ENCODE results near the gene YY1. TPM values are rescaled to one million over a fixed set of nuclear protein-coding genes. Genes with fewer than 3 reads are reported as not detected.
A peak's percentile ranks its signal among the peaks of the same experiment; 100 is the strongest.
"Not testable (repeated sequence)": the region's sequence is repeated elsewhere in the genome, so short reads cannot be mapped to it uniquely, and the experiment has no call there.

YY1 gene
- total RNA-seq, 2 donors from 2014 or later = 57.4 to 70.1 TPM

DNA sequence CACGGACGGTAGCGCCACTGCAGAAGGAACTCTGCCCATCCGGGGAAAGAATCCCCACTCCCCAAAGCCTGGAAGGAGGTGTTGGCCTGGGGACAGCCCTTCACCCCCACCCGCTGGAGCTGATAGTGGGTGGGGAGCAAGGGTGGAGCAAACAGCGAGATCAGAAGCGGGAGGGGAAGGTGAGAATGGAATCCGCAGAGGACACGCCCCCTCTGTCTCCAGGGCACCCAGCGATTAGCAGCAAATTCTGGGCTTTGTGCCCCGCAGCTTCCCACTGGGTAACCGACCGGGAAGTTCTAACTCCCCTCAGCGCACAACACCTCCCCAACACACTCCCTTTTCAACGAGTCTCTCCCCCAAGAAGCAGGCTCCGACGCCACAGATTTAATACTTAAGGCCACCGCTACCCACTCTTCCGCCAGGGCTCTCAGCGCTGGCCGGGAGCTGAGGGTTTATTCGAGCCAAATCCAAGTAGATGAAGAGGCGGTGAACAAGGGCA is 65.9 kb downstream of the YY1 start:
- DNase-seq (peak; percentile 71 to 82), ATAC-seq (peak; percentile 42)
- intact Hi-C loops (cut with DNase I, micrococcal nuclease) = loop anchor here in 1 of 2 donors (5.0 kb wide), 1 partner anchor 72 kb away; the partner anchor contains the start of gene WDR25

DNA sequence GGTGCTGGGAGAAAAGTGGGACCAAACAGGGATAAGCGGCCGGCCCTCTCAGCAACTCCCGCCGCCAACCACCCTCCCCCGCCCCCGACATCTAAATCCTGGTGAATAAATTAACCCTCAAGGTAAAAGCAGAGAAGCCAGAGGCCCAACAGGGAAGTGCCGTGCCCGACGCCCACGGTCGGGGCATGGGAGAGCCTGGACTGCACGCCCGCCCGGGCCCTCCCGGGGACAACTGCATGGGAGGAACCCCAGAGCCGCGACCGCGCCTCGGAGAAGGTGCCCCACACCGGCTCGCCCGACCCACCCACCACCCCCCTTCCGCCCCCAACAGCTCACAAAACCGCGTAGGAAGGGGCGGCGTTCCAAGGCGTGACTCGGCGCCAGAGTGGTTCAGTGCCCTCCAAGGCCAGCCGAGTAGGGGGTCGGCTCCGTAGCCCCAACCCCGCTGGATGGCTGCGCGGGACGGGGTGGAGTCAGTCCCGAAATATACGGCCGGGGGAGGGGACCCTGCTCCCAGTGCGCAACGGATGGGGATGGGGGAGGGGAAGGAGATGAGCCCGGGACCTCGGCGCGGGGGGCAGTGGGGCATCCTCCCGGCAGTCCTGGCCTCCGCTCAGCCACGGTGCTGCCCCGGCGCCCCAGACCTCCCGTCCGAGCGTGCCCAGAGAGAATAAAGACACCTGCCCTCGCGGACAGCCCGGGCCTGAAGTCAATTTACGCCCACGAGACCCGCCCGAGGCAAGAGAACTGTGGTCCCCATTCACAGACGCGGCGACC is 66.6 kb downstream of the YY1 start:
- DNase-seq = peak in 1 of 2 donors; percentile 53
- ATAC-seq = peak; percentile 26
- intact Hi-C loops (cut with DNase I, micrococcal nuclease) = loop anchor here in 1 of 2 donors (5.0 kb wide), 1 partner anchor 72 kb away; the partner anchor contains the start of gene WDR25

GRCh38 chr14:100306101-100306997 is 67.4 kb downstream of the YY1 start, which contains the start of gene SLC25A29:
SLC25A29 (minus strand) TSS chr14:100306444; CDS start chr14:100306232, 212 bp downstream.
- ATAC-seq (peak; percentile 86), DNase-seq (peak; percentile 81 to 90)
- intact Hi-C loops (cut with DNase I, micrococcal nuclease) = loop anchor here in 1 of 2 donors (5.0 kb wide), 1 partner anchor 71 kb away; the partner anchor contains the start of gene WDR25

DNA sequence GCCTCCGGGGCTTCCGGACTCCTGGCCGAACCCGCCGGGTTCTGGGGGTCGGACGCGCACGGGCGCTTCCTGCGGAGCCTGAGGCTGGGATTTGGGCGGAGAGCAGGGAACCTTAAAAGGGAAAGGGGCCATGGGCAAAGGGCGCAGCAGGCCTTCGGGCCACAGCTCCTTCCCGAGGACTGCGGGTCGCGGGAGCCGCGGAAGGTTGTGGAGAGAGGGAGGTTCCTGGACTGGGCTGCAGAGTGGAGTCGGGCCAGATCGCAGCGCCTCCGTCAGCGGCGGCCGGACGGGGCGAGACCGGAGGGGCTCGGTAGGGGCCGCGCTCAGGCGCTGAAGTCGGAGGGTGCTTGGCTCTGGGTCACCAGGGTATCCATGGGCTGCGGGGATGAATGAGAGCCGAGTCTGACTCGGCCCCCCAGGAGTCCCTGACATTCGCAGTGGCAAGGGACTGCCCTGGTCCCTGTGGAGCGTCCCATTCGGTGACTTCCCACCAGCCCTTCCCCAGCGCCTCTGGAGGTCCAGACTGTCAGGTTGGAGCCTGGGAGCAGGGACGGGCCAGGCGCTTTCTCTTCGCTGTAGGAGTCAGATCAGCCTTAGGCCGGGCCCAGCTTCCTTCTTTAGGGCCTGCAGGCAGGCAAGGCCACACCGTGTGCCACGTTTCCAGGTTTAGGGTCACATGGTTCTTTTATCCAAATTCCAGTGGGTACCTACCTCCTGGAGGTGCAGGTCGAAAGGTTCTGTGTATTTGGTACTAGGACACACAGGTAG is 68.2 kb downstream of the YY1 start:
- DNase-seq (peak in 1 of 2 donors; percentile 53), ATAC-seq (peak; percentile 38)
- intact Hi-C loops (cut with DNase I, micrococcal nuclease) = loop anchor here in 1 of 2 donors (5.0 kb wide), 1 partner anchor 70 kb away; the partner anchor contains the start of gene WDR25

DNA sequence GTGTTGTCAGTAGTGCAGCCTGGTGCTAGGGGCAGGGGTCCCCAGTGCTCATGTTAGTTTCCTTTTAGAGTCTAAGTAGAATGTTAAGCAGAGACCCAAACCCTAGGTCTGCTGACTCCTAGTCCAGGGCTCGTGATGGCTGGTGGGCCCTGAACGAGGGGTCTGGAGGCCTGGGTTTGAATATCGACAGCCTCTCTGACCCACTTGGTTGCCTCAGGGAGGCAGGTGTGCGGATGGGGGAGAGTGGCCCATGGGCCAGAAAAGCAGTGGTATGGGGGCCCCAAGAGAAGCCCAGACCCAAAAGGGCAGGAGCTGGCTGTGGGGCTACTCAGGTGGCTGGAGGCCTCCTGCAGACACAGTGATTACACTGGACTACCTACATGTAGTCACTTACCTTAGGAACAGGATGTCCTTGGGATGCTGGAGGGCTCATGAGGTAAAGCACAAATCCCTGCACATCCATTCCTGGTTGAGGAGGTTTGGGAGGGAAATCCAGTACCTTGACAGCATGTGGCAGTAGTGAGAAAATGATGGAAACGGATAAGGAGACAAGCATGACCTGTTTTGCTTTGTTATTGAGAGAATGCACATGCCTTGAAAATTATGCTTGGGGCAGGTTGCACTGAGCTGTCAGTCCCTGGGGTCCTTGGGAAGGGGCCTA is 69.0 kb downstream of the YY1 start:
- intact Hi-C loops (cut with DNase I, micrococcal nuclease) = loop anchor here in 1 of 2 donors (5.0 kb wide), 1 partner anchor 69 kb away; the partner anchor contains the start of gene WDR25
- DNase-seq (no peak), ATAC-seq (no peak)

DNA sequence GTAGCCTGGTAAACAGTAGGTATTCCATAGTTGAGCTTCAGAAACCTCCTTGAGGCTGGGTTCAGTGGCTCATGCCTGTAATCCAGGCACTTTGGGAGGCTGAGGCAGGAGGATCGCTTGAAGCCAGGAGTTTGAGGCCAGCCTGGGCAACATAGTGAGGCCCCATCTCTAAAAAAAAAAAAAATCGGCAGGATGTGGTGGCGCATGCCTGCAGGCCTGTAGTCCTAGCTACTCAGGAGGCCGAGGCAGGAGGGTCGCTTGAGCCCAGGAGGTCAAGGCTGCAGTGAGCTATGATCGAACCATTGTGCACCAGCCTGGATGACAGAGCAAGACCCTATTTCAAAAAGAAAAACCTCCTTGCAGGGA is 69.5 kb downstream of the YY1 start:
- intact Hi-C loops (cut with DNase I, micrococcal nuclease) = loop anchor here in 1 of 2 donors (5.0 kb wide), 1 partner anchor 69 kb away; the partner anchor contains the start of gene WDR25
- ATAC-seq, DNase-seq: not testable (repeated sequence)

DNA sequence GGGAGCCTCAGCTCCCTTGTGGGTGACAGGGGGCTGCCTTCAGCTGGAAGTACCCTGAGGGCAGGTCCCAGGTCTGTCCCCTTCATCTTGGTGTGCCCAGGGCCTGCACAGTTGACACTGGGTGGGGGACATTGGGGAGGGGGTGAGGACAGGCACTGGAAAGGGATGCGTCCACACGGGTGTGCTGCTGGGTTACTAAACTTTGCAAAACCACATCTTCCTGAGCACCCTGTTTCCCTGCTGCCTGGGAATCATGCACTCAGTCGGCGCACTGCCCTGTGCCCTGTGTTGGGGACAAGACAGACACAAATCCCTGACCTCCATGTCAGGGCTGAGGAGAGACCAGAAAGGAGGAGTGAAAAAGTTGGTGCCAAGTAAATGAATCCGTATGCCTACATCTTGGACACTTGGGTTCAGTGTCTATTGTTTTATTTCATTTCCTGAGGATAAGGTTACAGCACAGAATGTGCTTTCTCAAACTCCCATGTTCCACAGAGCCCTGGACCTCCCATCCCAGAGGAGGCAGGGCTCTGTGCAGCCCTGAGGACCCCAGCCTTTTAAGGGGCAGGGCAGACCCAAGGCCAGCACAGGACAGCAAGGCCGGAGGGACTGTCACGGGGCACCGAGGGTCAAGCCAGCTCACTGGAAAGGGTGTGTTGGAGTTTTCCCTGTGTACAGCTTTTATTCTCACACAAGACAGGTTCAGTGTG is 70.2 kb downstream of the YY1 start:
- intact Hi-C loops (cut with DNase I, micrococcal nuclease) = loop anchor here in 1 of 2 donors (5.0 kb wide), 1 partner anchor 68 kb away; the partner anchor contains the start of gene WDR25
- no peak for DNase-seq
- ATAC-seq = no peak

DNA sequence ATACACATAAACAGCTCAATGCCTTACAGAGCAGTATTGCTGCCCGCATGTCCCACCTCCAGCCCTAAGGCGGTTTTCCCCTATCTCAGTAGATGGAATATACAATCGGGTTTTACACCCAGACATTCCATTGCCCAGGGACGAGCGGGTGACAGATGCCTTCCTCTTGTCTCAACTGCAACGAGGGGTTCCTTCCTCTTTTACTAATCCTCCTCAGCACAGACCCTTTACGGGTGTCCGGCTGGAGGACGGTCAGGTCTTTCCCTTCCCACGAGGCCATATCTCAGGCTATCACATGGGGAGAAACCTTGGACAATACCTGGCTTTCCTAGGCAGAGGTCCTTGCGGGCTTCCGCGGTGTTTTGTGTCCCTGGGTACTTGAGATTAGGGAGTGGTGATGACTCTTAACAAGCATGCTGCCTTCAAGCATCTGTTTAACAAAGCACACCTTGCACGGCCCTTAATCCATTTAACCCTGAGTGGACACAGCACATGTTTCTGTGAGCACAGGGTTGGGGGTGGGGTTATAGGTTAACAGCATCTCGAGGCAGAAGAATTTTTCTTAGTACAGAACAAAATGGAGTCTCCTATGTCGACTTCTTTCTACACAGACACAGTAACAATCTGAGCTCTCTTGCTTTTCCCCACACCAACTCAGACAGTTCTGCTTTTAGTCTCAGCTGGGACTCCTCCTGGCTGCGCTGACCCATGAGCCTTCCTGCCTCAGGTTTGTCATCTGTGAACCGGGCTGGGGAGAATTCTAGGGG is 73.3 kb downstream of the YY1 start:
- DNase-seq; ATAC-seq; intact Hi-C loops (cut with DNase I, micrococcal nuclease): not testable (repeated sequence)

- no peak for ATAC-seq
- no peak for DNase-seq
These were observed 74.0 kb downstream of the YY1 start for GRCh38 chr14:100312877-100313400.

GRCh38 chr14:100313464-100314230 is 74.7 kb downstream of the YY1 start:
- DNase-seq (no peak), ATAC-seq (peak; percentile 15)
- intact Hi-C loops (cut with DNase I, micrococcal nuclease) = no loop called here

More at GRCh38 chr14:100312877-100313400, 74.0 kb downstream of the YY1 start:
- intact Hi-C loops (cut with DNase I, micrococcal nuclease) = no loop called here

DNA sequence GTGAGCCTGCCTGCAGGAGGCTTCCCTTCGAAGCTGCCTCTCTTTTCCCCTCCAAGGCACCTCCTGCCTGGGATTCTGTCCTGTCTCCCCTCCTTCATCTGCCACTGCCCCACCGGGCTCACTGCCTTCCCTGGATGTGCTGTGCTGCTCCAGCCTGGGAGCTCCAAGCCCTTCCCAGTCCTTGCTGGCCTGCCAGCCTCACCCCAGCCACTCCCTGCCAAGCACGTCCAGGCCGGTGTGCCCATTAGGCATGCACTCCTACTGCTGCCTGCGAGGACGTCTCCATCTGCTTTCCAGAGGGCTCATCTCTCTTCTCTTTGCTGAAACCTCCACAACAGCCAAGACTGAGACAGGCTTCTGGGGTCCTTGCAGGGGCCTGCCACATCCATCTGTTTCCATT is 75.8 kb downstream of the YY1 start:
- intact Hi-C loops (cut with DNase I, micrococcal nuclease) = no loop called here
- ATAC-seq (peak; percentile 66), DNase-seq (no peak)

DNA sequence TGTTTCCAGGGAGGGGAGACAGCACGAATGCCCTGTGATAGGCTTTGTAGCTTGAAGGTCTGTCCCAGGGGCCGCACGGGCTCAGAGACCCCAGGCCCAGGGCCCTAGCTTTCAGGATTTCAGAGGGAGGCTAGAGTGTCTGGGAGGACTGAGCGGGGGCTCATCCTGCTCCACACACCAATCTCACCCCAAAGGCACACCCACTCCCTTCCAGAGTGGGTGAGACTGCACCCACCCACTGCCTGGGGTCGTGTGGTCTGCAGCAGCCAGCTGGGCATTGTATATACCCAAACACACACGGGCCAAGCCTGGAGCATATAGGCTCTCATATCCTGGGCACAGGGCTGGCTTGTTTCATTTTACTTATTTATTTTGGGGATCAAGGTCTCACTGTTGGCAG is 78.4 kb downstream of the YY1 start:
- no peak for DNase-seq
- no peak for ATAC-seq
- intact Hi-C loops (cut with DNase I, micrococcal nuclease) = no loop called here

DNA sequence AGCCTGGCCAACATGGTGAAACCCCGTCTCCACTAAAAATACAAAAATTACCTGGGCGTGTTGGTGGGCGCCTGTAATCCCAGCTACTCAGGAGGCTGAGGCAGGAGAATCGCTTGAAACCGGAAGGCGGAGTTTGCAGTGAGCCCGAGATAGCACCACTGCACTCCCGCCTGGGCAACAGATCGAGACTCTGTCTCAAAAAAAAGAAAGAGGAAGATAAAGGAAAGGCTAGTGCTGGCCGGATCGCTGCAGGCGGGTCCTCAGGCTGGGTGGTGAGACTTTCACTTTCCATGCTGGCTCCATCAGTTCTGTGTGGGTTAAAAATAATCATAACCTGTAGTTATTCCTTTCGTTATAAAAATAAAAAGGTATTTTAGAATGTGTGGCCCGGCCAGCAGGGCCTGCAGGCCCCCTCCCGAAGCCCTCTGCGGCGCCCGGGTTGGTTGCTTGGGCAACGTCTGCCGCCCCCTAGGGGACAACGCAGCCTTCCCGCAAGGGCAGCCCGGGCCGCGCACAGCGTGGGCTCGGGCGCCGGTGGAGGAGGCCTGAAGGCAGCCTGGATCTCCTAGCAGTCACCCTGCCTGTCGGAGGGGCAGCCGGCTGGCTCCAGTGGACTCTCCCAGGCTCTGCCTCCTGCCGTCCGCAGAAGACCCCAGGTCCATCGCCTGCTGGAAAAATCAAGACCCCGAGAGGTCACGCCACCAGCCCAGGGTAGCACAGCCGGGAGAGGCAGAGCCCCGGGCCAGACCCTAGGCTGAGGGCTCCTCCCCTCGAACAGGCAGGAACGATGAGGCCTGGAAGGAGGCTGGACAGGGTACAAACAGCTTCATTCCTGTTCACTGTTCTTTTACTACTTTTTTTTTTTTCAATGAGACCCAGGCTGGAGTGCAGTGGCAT is 79.2 kb downstream of the YY1 start:
- ATAC-seq = peak; percentile 83
- intact Hi-C loops (cut with DNase I, micrococcal nuclease) = no loop called here
- DNase-seq = peak; percentile 51 to 82

DNA sequence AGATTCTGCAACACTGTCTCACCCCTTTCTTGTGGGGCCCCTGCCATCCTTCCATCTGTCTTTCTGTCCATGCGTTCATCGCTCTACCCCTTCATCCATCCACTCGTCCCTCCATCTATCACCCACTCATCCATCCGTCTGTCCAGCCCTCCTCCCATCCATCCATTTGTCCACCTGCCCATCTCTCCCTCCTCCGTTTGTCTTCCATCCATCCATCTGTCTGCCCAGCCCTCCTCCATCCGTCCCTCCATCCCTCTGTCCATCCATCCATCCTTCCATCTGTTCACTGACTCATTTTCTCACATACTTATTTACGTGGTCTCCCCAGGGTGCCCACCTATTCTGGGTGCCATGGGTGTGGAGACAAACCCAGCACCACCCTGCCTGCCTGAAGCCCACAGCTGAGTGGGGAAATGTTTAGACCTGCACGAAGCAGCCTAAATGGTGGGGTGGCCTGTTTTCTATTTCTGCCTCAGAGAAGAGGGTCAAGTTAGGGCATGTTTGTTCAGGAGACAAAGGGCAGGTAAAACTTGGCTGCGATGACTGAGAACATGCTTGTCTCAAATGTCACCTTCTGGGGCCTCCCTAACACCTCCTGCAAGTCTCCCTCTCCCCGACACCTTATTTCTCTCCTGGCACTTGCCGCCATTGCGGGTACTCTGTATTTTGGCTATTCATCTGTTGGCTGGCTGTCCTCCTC is 81.4 kb downstream of the YY1 start:
- no peak for ATAC-seq
- intact Hi-C loops (cut with DNase I, micrococcal nuclease) = no loop called here
- no peak for DNase-seq
